Amygdala (tissue), 56 donors: ENCODE results near the gene PHF21B.
A peak's percentile ranks its signal among the peaks of the same experiment; 100 is the strongest.
"Not testable (repeated sequence)": the region's sequence is repeated elsewhere in the genome, so short reads cannot be mapped to it uniquely, and the experiment has no call there.

Experiments used
- DNase-seq, 56 donors: peaks; one replicate each; lab custom pipeline; 2025; lab: John Stamatoyannopoulos, UW

The PHF21B gene

DNA sequence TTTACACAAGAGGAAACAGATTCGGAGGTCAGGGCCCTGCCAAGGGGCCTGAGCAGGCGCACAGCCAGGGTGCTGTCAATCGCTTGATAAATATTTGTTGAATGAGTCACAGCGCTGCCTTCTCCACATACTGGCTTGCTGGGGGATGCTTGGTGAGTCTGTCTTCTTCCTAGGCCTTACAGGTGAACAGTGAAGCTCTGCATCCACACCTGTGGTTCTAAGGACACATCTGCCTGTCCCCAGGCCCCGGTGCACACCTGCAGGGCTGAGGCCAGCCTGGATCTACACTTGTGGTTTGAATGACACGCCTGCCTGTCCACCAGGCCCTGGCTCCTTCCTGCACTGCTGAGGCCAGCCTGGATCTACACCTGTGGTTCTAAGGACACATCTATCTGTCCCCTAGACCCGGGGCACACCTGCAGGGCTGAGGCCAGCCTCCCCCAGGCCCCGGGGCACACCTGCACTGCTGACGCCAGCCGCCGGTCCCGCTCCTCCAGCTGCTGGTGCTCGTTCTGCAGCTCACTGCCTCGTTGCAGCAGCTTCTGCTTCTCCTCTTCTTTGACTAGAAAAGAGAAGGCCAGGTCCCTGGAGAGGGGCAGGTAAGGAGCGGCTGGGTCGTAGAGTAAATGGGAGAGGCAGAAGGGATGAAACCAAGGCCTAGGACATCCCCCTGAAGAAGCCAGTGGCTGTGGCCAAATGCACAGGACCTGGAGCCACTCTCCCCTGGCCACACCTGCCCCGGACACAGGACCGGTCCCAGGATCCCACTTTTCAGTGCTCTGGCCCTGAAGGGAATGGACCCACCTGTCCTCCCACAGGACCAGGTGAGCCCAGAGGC lies 124.6 kb downstream of the PHF21B start:
- no peak for DNase-seq

- no peak for DNase-seq
Observed at GRCh38 chr22:44884562-44884961, 125.2 kb downstream of the PHF21B start.

DNA sequence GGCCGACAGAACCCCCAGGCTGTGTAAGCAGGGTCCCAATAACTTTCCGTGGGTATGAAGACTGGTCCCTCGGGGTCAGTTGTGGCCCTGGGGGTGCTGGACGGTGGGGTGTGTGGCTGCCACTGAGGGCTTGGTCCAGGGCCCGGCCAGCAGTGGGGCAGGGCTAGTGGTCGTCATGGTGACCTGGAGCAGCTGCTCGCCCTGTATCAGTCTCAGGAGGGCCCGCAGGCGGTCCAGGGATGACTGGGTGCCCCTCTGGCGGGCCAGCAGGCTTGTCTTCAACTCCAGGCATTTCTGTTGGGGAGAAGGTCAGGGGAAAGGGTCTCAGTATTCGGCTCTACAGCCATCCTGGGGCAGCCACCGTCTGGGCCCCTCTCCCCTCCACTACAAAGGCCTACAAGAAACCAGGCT lies 126.8 kb downstream of the PHF21B start:
- no peak for DNase-seq

GRCh38 chr22:44882226-44882905 lies 127.4 kb downstream of the PHF21B start:
- no peak for DNase-seq

DNA sequence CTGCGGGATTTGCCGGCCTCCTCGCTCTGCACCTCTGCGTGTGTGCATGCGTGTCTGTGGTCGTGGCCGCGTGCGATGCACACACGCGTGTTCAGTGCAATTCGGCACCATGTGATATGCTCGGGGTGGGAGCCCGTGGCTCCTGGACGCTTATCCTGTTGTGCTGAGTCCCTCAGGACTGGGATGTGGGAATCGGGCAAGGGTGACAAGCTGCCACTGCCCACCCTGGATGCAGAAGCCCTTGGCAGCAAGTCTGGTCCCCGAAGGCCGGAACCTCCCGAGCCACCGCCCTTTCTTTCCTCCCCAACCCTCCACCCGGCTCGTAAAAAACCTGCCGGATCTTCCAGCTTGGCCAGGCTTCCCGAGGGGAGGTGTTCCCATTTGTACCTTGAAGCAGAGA lies 128.2 kb downstream of the PHF21B start:
- no peak for DNase-seq

DNA sequence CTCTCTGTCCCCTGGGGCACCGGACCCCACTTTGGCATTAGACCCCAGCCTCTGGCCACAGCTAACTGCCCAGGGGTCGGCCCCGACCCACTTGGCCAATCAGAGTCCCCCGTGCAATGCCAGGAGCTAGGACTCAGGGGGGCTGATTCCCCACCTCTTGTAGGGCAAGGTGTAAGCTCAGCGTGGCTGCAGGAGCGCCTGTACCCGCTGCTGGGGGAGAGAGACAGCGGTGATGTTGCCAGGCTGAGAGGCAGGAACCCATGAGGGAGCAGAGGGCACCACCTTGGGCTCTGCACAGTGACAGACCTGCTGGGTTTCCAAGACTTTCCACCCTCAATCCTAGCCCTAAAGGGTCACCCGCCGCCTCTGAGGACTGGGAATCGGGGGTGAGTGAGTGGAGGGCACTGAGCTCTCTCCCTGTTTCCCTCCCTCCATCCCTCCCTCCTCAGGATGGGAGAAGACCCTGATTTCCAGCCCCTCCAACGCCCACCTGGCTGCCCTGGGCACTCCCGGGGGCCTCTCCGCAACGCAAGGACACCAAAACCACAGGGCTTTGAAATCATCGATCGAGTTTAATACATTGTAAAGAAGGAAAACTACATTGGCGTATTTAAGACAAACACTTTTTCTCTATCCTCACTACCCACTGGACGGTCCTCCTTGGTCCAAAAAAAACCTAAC lies 129.1 kb downstream of the PHF21B start:
- no peak for DNase-seq

- DNase-seq: no peak
Observed at GRCh38 chr22:44879301-44879680, 130.5 kb downstream of the PHF21B start.

DNA sequence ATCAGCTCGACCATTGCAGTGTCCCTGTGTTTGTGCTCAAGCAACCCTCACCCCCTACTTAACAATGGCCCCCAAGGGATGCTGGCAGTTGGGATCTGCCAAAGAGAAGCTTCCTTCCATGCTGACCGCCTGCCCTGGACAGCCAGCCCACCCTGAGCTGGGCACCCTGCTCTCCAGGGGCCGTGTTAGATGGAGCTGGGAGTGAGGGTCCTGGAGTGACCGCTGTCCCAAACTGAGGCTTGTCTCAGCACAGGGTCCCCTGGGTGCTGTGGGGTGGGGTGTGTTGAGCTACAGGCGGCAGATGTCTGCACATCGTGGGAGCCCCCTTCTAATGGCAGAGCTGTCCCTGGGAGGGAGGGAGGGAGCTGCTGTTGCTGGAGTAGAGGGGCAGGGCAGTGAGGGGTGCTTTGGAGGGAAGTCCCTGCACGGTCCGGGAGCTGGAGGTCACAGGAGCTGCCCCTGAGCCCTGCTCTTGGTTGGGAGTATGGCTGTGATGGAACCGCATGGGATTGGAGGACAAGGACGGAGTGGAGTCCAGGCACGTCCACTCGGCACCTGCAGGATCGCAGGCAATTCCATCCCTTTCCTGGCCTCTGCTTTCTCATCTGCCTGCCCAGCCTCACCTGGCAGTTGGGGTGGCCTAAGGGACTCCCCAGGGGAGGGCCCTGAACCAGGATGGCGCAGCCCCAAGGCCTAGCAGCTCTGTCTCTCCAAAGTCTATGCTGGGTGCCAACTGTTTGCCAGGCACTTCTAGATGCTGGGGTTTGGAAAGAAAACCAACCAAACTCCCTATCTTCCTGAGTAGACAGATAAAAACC lies 131.1 kb downstream of the PHF21B start:
- no peak for DNase-seq

DNA sequence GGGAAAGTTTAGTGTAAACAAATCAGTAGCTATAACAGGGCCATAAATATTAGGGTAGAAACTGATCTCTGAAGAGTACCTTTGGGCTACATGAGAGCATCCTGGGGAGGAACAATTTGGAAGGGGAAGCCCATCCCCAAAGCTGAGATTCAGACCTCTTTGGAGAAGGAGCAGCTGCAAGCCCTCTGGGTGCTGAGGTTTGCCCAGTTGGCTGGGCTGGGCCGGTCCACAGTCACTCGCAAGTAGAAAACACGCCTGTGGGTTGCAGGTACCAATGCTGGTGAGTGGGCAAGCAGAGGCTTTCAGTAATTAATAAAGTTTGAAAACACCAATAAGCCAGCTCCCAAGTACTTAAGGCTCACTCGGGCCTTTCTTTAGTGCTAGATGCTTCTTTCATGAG lies 132.9 kb downstream of the PHF21B start:
- DNase-seq: no peak

DNA sequence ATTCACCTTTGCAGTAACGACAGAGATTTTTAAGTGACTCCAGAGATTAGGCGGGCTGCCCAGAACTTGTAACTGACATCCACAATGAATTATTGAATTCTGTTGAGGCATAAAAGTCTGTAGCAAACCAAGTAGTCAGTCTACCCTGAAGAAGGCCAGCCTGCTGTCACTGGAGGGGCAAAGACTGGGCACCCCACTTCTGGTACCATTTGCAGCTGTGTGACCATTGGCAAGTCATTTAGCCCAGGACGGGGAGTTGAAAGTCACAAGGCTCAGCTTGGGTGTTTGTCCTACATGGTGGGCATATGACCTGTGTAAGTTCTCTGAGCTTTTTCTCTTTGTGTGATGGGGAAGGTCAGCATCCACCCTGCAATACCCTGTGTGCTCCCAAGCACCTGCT lies 138.0 kb downstream of the PHF21B start:
- DNase-seq: no peak

GRCh38 chr22:44870021-44870420 lies 139.8 kb downstream of the PHF21B start:
- peak in 17 of 56 donors; percentile 4 to 37 (median 16) for DNase-seq

GRCh38 chr22:44869196-44869595 lies 140.6 kb downstream of the PHF21B start:
- no peak for DNase-seq

GRCh38 chr22:44865193-44866057 lies 144.4 kb downstream of the PHF21B start:
- DNase-seq: no peak

DNA sequence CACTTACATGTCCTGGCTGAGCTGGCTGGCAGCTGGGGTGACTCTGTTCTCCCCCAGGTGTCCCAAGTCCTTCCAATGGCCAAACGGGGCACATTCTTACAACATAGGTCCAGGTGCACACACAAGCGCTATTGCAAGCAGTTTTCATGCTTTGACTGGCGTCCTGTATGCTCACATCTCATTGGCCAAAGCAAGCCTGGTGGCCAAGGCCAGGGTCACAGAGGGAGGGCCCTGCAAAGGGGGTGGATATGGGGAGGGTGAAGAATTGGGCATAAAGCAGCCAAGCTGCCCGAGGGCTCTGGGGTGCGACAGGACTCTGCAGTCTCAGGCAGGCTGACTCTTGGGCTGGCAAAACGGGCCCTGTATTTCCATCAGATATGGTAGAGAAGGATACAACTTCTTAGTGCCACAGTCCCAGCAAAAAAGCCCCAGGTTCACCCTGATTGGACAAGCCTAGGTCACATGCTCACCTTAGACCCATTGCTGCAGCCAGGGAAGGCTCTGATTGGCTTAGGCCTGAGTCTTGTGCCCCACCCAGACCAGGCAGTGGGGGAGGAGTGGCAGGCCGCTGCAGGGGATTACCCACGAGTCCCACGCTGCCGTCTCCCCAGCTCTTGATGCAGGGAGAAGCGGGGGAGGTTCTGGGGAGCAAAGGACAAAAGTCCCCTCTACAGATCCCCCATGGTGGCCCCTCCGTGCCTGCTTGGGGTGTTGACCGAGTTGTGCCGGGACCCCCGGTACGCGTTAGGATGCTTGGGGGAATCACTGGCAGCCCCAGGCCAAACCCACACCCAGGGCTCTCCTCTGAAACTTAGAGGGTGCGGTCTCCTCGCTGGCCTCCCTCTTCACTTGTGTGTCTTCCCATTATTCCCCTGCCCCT lies 146.6 kb downstream of the PHF21B start:
- DNase-seq: no peak

- no peak for DNase-seq
Observed at GRCh38 chr22:44862281-44862680, 147.5 kb downstream of the PHF21B start.

DNA sequence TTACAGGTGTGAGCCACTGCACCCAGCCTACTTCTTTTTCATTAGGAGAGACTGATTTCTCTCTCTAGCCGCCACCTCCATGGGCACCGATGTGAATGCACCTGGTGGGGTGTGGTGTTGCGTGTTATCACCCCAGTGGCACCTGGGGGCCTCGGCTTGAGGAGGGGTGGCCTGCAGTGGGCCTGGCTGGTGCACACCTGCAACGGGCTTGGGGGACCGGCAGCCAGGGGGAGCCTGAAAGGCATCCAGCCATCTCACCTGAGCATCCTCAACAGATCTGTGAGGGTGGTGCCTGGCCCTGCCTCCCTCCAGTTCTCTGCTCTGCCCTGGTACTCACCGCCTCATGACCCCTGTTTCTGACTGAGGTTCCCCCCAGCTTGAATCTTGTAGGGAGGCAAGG lies 148.6 kb downstream of the PHF21B start:
- DNase-seq: no peak

DNA sequence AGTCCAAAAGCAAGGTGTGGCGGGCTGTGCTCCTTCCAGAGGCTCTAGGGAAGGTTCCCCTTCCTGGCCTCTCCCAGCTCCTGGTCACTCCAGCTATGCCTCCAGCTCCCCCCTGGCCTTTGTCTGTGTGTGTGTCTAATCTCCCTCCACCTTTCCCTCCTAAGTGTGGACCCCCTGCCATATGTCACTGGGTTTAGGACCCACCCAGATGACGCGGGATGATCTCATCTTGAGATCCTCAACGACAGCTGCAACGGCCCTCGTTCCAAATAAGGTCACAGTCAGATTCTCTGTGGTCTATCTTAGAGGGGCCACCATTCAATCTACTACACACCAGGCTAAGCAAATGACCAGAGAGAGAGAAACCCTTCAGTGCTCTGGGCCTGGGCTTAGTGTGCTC lies 149.5 kb downstream of the PHF21B start:
- DNase-seq: no peak

GRCh38 chr22:44859641-44860040 lies 150.2 kb downstream of the PHF21B start:
- DNase-seq: no peak

- DNase-seq: not testable (repeated sequence)
Observed at GRCh38 chr22:44858819-44859218, 151.0 kb downstream of the PHF21B start.
